GM18508 (cell line): ENCODE data around the gene CDC14C.

ENCODE experiments used
- ATAC-seq: cut with Tn5 transposase; IDR thresholded peaks from one replicate; pipeline ENCODE4 v1.9.1; 2021; ENCODE audit warnings: moderate number of reproducible peaks; ENCODE audit not compliant: insufficient read depth, unreplicated experiment

CDC14C gene

GRCh38 chr7:48964074-48964473, 39.7 kb downstream of the CDC14C start:
- ATAC-seq = no peak

- ATAC-seq = no peak
Measured at GRCh38 chr7:48971173-48971572, 46.8 kb downstream of the CDC14C start.

- no peak for ATAC-seq
Measured at GRCh38 chr7:48976253-48976652, 51.9 kb downstream of the CDC14C start.

GRCh38 chr7:48976850-48977249, 52.5 kb downstream of the CDC14C start:
- ATAC-seq = no peak
